Ishikawa (cell line): ENCODE data around the gene STXBP4.

Source experiments
- CEBPB ChIP-seq: IDR thresholded peaks from 2 replicates; pipeline ENCODE4 v1.6.1; 2012
- CREB1 ChIP-seq: IDR thresholded peaks from 2 replicates; pipeline ENCODE4 v1.6.1; 2012; ENCODE audit warnings: low read depth
- EGR1 ChIP-seq: IDR thresholded peaks from 2 replicates; pipeline ENCODE4 v1.6.1; 2012
- EP300 ChIP-seq: IDR thresholded peaks from 2 replicates; pipeline ENCODE4 v1.6.1; 2012; ENCODE audit warnings: borderline replicate concordance
- FOXM1 ChIP-seq: IDR thresholded peaks from 2 replicates; pipeline ENCODE4 v1.6.1; 2012; ENCODE audit warnings: low read depth, borderline replicate concordance
- MAX ChIP-seq: IDR thresholded peaks from 2 replicates; pipeline ENCODE4 v1.6.1; 2012
- NFIC ChIP-seq: IDR thresholded peaks from 2 replicates; pipeline ENCODE4 v1.6.1; 2012
- RAD21 ChIP-seq: IDR thresholded peaks from 2 replicates; pipeline ENCODE4 v1.6.1; 2012; ENCODE audit warnings: low read depth
- REST ChIP-seq: IDR thresholded peaks from 2 replicates; pipeline ENCODE4 v1.6.1; 2012; ENCODE audit warnings: low read depth, mild to moderate bottlenecking
- TAF1 ChIP-seq: IDR thresholded peaks from 2 replicates; pipeline ENCODE4 v1.6.1; 2012; ENCODE audit warnings: low read depth, mild to moderate bottlenecking
- TCF12 ChIP-seq: IDR thresholded peaks from 2 replicates; pipeline ENCODE4 v1.6.1; 2012; ENCODE audit warnings: low read depth
- TEAD4 ChIP-seq: IDR thresholded peaks from 2 replicates; pipeline ENCODE4 v1.6.1; 2012
- USF1 ChIP-seq: IDR thresholded peaks from 2 replicates; pipeline ENCODE4 v1.6.1; 2012
- YY1 ChIP-seq: IDR thresholded peaks from 2 replicates; pipeline ENCODE4 v1.6.1; 2012; ENCODE audit warnings: low read depth
- ZBTB7A ChIP-seq: IDR thresholded peaks from 2 replicates; pipeline ENCODE4 v1.6.1; 2012; ENCODE audit warnings: low read depth

The STXBP4 gene

GRCh38 chr17:55086635-55087058, 118.1 kb downstream of the STXBP4 start:
- TF ChIP-seq ZBTB7A (no peak), MAX (no peak)

- no peak for TF ChIP-seq EP300
- TF ChIP-seq TEAD4 = no peak
- TF ChIP-seq USF1 = no peak
- TF ChIP-seq FOXM1 = no peak
- TF ChIP-seq NFIC = no peak
- TF ChIP-seq YY1 = no peak
- TF ChIP-seq CREB1 = no peak
- TF ChIP-seq REST = no peak
- no peak for TF ChIP-seq TCF12
- no peak for TF ChIP-seq RAD21
- TF ChIP-seq ZBTB7A = no peak
- TF ChIP-seq EGR1 = no peak
- TF ChIP-seq TAF1 = no peak
- TF ChIP-seq CEBPB = no peak
- TF ChIP-seq MAX = no peak
Measured at GRCh38 chr17:55089256-55089655, 120.7 kb downstream of the STXBP4 start.

GRCh38 chr17:55090079-55090492, 121.5 kb downstream of the STXBP4 start:
- TF ChIP-seq EGR1 (no peak), MAX (no peak), CREB1 (no peak), TEAD4 (no peak), CEBPB (no peak)

GRCh38 chr17:55093353-55093752, 124.8 kb downstream of the STXBP4 start:
- TF ChIP-seq EGR1 (no peak), ZBTB7A (no peak), FOXM1 (no peak), USF1 (no peak), MAX (no peak), YY1 (no peak), EP300 (no peak), CREB1 (no peak), TEAD4 (no peak), RAD21 (no peak), TCF12 (no peak), CEBPB (no peak), TAF1 (no peak), REST (no peak), NFIC (no peak)

- TF ChIP-seq CEBPB (no peak), TAF1 (no peak), EP300 (no peak), MAX (no peak), YY1 (no peak), TEAD4 (no peak), ZBTB7A (no peak)
Measured at GRCh38 chr17:55098765-55099164, 130.2 kb downstream of the STXBP4 start.

- TF ChIP-seq RAD21 (no peak), ZBTB7A (no peak), TEAD4 (no peak), USF1 (no peak), EP300 (no peak), REST (no peak), EGR1 (no peak), CREB1 (no peak), FOXM1 (no peak), YY1 (no peak), NFIC (no peak), MAX (no peak)
Measured at GRCh38 chr17:55110521-55110920, 142.0 kb downstream of the STXBP4 start.
